Panc1 (cell line): ENCODE results near the gene DDAH1. TPM values are rescaled to one million over a fixed set of nuclear protein-coding genes. Genes with fewer than 3 reads are reported as not detected.

Experiments
- ATAC-seq: fragments of 200-7000 bp; cut with Tn5 transposase; 2 replicates; pipeline ENCODE4 v1.9.1; 2020; ENCODE audit warnings: mild to moderate bottlenecking, moderate library complexity
- BruUV-seq: library from RNA; stranded (reverse); fragments of 400-500 nt; replicated peaks from 2 replicates; lab custom pipeline; 2021; lab: Mats Ljungman, UMichigan
- CTCF ChIA-PET: fragments of 300-600 bp; sonication (Branson Sonifier 250); formaldehyde crosslinking; loops from one replicate; lab custom pipeline; 2022; ENCODE audit warnings: antibody characterized with exemption; lab: Charles Lee
- POLR2A ChIA-PET: fragments of 300-600 bp; sonication (Branson Sonifier 250); formaldehyde crosslinking; loops from one replicate; lab custom pipeline; 2022; ENCODE audit warnings: antibody characterized with exemption; lab: Charles Lee
- DNase-seq: peaks from one replicate; pipeline ENCODE4 v3.0.0-alpha.2; 2010; ENCODE audit warnings: low read depth, low spot score
- H3K27ac ChIP-seq: 2 replicates; pipeline ENCODE4 v1.5.1; 2011; ENCODE audit warnings: mild to moderate bottlenecking, low read length, inconsistent platforms
- H3K27me3 ChIP-seq: fragments of 200-500 bp; sonication (Bioruptor generic); 2 replicates; pipeline ENCODE4 v1.6.0; 2014; ENCODE audit warnings: low read length, inconsistent platforms; ENCODE audit not compliant: control insufficient read depth, insufficient read depth
- H3K36me3 ChIP-seq: fragments of 200-500 bp; sonication (Bioruptor generic); 2 replicates; pipeline ENCODE4 v1.5.1; 2014; ENCODE audit warnings: inconsistent platforms, mild to moderate bottlenecking, low read length, moderate library complexity; ENCODE audit not compliant: control insufficient read depth, insufficient read depth
- H3K4me1 ChIP-seq: 2 replicates; pipeline ENCODE4 v1.5.1; 2011; ENCODE audit warnings: inconsistent platforms, mild to moderate bottlenecking, low read length, moderate library complexity; ENCODE audit not compliant: control insufficient read depth, insufficient read depth
- H3K4me3 ChIP-seq, 2 experiments: 2 replicates each; pipeline ENCODE4 v1.5.1; 2011 to 2012; ENCODE audit warnings: low read depth in 2 of 2, low read length in 2 of 2, mild to moderate bottlenecking in 2 of 2, inconsistent platforms in 1 of 2, moderate library complexity in 1 of 2
- H3K9me3 ChIP-seq: fragments of 200-500 bp; sonication (Bioruptor generic); 2 replicates; pipeline ENCODE4 v1.5.1; 2014; ENCODE audit warnings: low read depth, mild to moderate bottlenecking, inconsistent platforms, low read length, moderate library complexity; ENCODE audit not compliant: control insufficient read depth, insufficient read depth
- CTCF ChIP-seq: fragments of 450-650 bp; IDR thresholded peaks from 2 replicates; pipeline ENCODE4 v1.5.1; 2017; ENCODE audit warnings: mild to moderate bottlenecking
- POLR2AphosphoS5 ChIP-seq: IDR thresholded peaks from 2 replicates; pipeline ENCODE4 v1.6.1; 2012; ENCODE audit warnings: mild to moderate bottlenecking, low read depth, low read length, moderate library complexity
- REST ChIP-seq, 2 experiments: IDR thresholded peaks; 2 replicates each; pipeline ENCODE4 v1.6.1; 2011 to 2012; ENCODE audit warnings: low read depth in 2 of 2, control low read depth in 1 of 2, low read length in 1 of 2, mild to moderate bottlenecking in 1 of 2, moderate library complexity in 1 of 2; ENCODE audit not compliant: insufficient read depth in 1 of 2
- SIN3A ChIP-seq: IDR thresholded peaks from 2 replicates; pipeline ENCODE4 v1.6.1; 2012; ENCODE audit warnings: low read depth, mild to moderate bottlenecking, low read length, moderate library complexity, borderline replicate concordance; ENCODE audit not compliant: insufficient read depth
- TCF7L2 ChIP-seq: IDR thresholded peaks from 2 replicates; pipeline ENCODE4 v1.6.1; 2011; ENCODE audit warnings: mild to moderate bottlenecking, low read depth, low read length, inconsistent platforms
- in situ Hi-C: cut with HindIII; loops from 2 replicates; pipeline ENCODE4 v1.10.0; 2016; ENCODE audit warnings: low sequenced_read_pairs, low pct_unique_long_range_greater_than_20kb
- intact Hi-C: fragments of 100-400 bp; cut with micrococcal nuclease; formaldehyde crosslinking; loops from one replicate; pipeline ENCODE4 v1.10.0; 2022; ENCODE audit not compliant: unreplicated experiment
- total RNA-seq: library from RNA; stranded (reverse); gene quantifications from one replicate; pipeline ENCODE4 v1.2.1, GENCODE V29; 2021; ENCODE audit not compliant: unreplicated experiment

DDAH1 gene
- total RNA-seq, 1 experiment from 2014 or later: 85.4 TPM

- intact Hi-C loops: no loop called here
- Histone ChIP-seq H3K4me1 (peaks cover 40% of the 10 kb centered on the region), H3K36me3 (no peaks in the 10 kb centered on the region), H3K9me3 (no peaks in the 10 kb centered on the region), H3K4me3 (no peak overlapping the region), H3K27ac (no peak overlapping the region), H3K27me3 (no peaks in the 10 kb centered on the region)
- DNase-seq (no peak), ATAC-seq (no peak)
- ChIA-PET CTCF (interaction anchor here (0.5 kb wide), 1 partner anchor 52 kb away, joined by 4 read pairs; no protein-coding TSS in a partner anchor), POLR2A (no interaction called here)
- no TSS peak for BruUV-seq
- TF ChIP-seq SIN3A (no peak), POLR2AphosphoS5 (no peak), REST (IDR thresholded peaks at IDR 0.05; ENCODE audit: insufficient read depth in 1 of 2, low read depth in 2 of 2, low read length in 1 of 2) (no peak), CTCF (no peak), TCF7L2 (no peak)
- in situ Hi-C loops: no loop called here
Measured at GRCh38 chr1:85449356-85449755, 15.6 kb downstream of the DDAH1 start.

GRCh38 chr1:85448358-85448757 lies 16.6 kb downstream of the DDAH1 start:
- POLR2A ChIA-PET: no interaction called here

More at GRCh38 chr1:85448358-85448757, 16.6 kb downstream of the DDAH1 start:
- in situ Hi-C loops (no loop called here), intact Hi-C loops (no loop called here)
- CTCF ChIA-PET: no interaction called here
- Histone ChIP-seq H3K4me3 (no peak overlapping the region), H3K9me3 (no peaks in the 10 kb centered on the region), H3K27me3 (no peaks in the 10 kb centered on the region), H3K4me1 (peaks cover 30% of the 10 kb centered on the region), H3K27ac (no peak overlapping the region), H3K36me3 (no peaks in the 10 kb centered on the region)
- TF ChIP-seq TCF7L2 (no peak), CTCF (no peak), POLR2AphosphoS5 (no peak), REST (IDR thresholded peaks at IDR 0.05; ENCODE audit: insufficient read depth in 1 of 2, low read depth in 2 of 2, low read length in 1 of 2) (no peak), SIN3A (no peak)
- BruUV-seq: no TSS peak
- DNase-seq: no peak
- no peak for ATAC-seq
